ENCODE measurements around the gene ZNF423.

GRCh38 chr16:49748322-49748721 lies 107.6 kb downstream of the ZNF423 start:
- TF ChIP-seq, protein P1, sequence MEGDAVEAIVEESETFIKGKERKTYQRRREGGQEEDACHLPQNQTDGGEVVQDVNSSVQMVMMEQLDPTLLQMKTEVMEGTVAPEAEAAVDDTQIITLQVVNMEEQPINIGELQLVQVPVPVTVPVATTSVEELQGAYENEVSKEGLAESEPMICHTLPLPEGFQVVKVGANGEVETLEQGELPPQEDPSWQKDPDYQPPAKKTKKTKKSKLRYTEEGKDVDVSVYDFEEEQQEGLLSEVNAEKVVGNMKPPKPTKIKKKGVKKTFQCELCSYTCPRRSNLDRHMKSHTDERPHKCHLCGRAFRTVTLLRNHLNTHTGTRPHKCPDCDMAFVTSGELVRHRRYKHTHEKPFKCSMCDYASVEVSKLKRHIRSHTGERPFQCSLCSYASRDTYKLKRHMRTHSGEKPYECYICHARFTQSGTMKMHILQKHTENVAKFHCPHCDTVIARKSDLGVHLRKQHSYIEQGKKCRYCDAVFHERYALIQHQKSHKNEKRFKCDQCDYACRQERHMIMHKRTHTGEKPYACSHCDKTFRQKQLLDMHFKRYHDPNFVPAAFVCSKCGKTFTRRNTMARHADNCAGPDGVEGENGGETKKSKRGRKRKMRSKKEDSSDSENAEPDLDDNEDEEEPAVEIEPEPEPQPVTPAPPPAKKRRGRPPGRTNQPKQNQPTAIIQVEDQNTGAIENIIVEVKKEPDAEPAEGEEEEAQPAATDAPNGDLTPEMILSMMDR (conservative IDR thresholded peaks at IDR 0.05 in 1 of 2, IDR thresholded peaks at IDR 0.05 in 1 of 2; ENCODE audit: extremely low read depth in 1 of 2, insufficient read depth in 1 of 2, low read depth in 1 of 2, low read length in 2 of 2): no peak
- TF ChIP-seq EZH2 (IDR thresholded peaks at IDR 0.05; ENCODE audit: borderline replicate concordance, low read length): no peak
